Suprapubic skin (tissue), 3 donors: ENCODE measurements around the gene CEP290.

Source experiments
- CTCF ChIP-seq, 2 donors: fragments of 200-600 bp in 1 of 2; fragments of 450-650 bp in 1 of 2; sonication (generic) in 1 of 2; IDR thresholded peaks; one replicate each; pipeline ENCODE4 v1.5.1; 2016 to 2019; ENCODE audit warnings: antibody characterized with exemption in 2 of 2, mild to moderate bottlenecking in 1 of 2, moderate library complexity in 1 of 2
- POLR2A ChIP-seq, 2 donors: fragments of 450-650 bp; IDR thresholded peaks; one replicate each; pipeline ENCODE4 v1.6.1; 2017; ENCODE audit warnings: antibody characterized with exemption in 2 of 2, mild to moderate bottlenecking in 2 of 2, moderate library complexity in 2 of 2

DNA sequence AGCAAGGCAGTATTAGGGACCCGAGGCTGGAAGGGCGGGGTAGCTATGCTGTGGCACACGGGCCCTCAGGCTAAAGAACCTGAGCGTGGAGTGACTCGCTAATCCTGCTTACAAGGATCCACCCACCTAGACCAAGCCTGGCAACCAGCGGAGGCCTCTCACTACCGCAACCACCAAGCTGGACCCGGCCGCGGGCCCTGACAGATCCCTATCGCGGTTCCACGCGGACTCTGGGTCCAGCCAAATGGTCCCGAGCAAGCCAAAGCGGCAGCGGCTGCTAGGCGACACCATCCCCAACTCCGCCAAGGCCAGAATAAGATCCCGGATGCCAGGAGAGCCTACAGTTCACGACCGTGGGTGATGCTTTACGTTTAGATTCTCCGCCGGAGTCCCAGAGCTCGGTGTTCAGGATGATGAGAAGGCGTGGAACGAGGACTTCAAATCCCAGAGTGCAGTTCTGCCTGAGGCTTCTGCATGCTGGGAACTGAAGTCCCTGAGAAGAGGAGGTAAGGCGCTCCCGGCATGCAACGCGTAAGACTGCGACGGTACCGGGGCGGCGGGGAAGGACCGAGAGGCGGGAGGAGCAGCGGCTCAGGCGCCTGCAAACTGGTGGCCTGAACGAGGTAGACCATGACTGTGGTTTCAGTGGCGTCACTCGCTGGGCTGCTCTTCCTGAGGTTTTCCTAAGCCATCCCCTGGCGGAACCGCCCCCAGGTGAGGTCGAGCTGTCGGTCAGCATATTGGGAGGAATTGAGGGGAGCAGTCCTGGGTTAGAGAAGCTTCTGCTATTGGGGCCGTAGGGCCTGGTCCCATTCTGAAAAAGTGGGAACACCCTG is at the start of gene CEP290, which contains the start of gene TMTC3:
- no peak for TF ChIP-seq CTCF (IDR thresholded peaks at IDR 0.05)
- TF ChIP-seq POLR2A (IDR thresholded peaks at IDR 0.05) = peak in 1 of 2 donors; percentile 51
